T-cell (primary cell): ENCODE data around the gene RPL41. TPM values are rescaled to one million over a fixed set of nuclear protein-coding genes. Genes with fewer than 3 reads are reported as not detected.

Experiments used
- ATAC-seq, 4 experiments: fragments of 200-7000 bp in 3 of 4; fragments of 150-1000 bp in 1 of 4; cut with Tn5 transposase; replicated peaks in 1 of 4; 1 replicate in 3 of 4; 2 replicates in 1 of 4; pipeline ENCODE4 v1.10.0; 2021; ENCODE audit warnings: moderate library complexity in 3 of 4, mild to moderate bottlenecking in 2 of 4, moderate number of reproducible peaks in 1 of 4
- CTCF ChIA-PET, 2 donors: fragments of 300-600 bp; sonication (Branson Sonifier 250); formaldehyde crosslinking; loops; one replicate each; lab custom pipeline; 2022; ENCODE audit warnings: antibody characterized with exemption in 2 of 2; lab: Charles Lee
- POLR2A ChIA-PET, 2 donors: fragments of 300-600 bp; sonication (Branson Sonifier 250); formaldehyde crosslinking; loops; one replicate each; lab custom pipeline; 2022; ENCODE audit warnings: antibody characterized with exemption in 2 of 2; lab: Charles Lee
- DNase-seq, 35 experiments: peaks; one replicate each; pipeline versions ENCODE4 v3.0.0 to v3.0.0-alpha.2; 2013 to 2023
- H3K27ac ChIP-seq: one replicate; pipeline ENCODE4 v1.5.1; 2013; ENCODE audit warnings: low read length
- H3K27me3 ChIP-seq, 2 experiments: replicated peaks in 1 of 2; 1 replicate in 1 of 2; 2 replicates in 1 of 2; pipeline versions ENCODE4 v1.6.1 to v1.7.0; 2013; ENCODE audit warnings: low read length in 1 of 2, mixed read lengths in 1 of 2; ENCODE audit not compliant: control insufficient read depth in 2 of 2, insufficient read depth in 2 of 2; ENCODE audit errors: extremely low read depth in 1 of 2
- H3K36me3 ChIP-seq, 2 donors: 1 replicate in 1 of 2; 2 replicates in 1 of 2; pipeline versions ENCODE4 v1.6.1 to v1.7.0; 2013; ENCODE audit warnings: low read length in 1 of 2; ENCODE audit not compliant: control insufficient read depth in 2 of 2, insufficient read depth in 1 of 2; ENCODE audit errors: extremely low read depth in 1 of 2
- H3K4me1 ChIP-seq, 2 experiments: 1 replicate in 1 of 2; 2 replicates in 1 of 2; pipeline versions ENCODE4 v1.6.1 to v1.7.0; 2013; ENCODE audit warnings: low read length in 2 of 2, mixed read lengths in 1 of 2; ENCODE audit not compliant: insufficient read depth in 2 of 2, control insufficient read depth in 1 of 2; ENCODE audit errors: extremely low read depth in 1 of 2
- H3K4me3 ChIP-seq, 2 donors: 1 replicate in 1 of 2; 2 replicates in 1 of 2; pipeline versions ENCODE4 v1.5.1 to v1.7.0; 2013; ENCODE audit warnings: mild to moderate bottlenecking in 2 of 2, low read length in 1 of 2, moderate library complexity in 1 of 2; ENCODE audit not compliant: control insufficient read depth in 1 of 2; ENCODE audit errors: extremely low read depth in 1 of 2
- H3K9me3 ChIP-seq: 2 replicates; pipeline ENCODE4 v1.7.0; 2013
- H3K27ac Mint-ChIP-seq, 2 donors: one replicate each; pipeline ENCODE4 v1.8.0; 2020 to 2021; ENCODE audit warnings: mild to moderate bottlenecking in 2 of 2, mixed read lengths in 2 of 2
- H3K27me3 Mint-ChIP-seq, 2 donors: one replicate each; pipeline ENCODE4 v1.8.0; 2021 to 2022; ENCODE audit warnings: mixed read lengths in 2 of 2
- H3K36me3 Mint-ChIP-seq: one replicate; pipeline ENCODE4 v1.8.0; 2021; ENCODE audit warnings: mixed read lengths
- H3K4me1 Mint-ChIP-seq, 3 donors: one replicate each; pipeline ENCODE4 v1.8.0; 2020 to 2022; ENCODE audit warnings: mixed read lengths in 3 of 3, mild to moderate bottlenecking in 1 of 3
- H3K4me3 Mint-ChIP-seq, 3 donors: one replicate each; pipeline ENCODE4 v1.8.0; 2020 to 2022; ENCODE audit warnings: mild to moderate bottlenecking in 3 of 3, mixed read lengths in 3 of 3, moderate library complexity in 3 of 3
- H3K9me3 Mint-ChIP-seq, 3 donors: one replicate each; pipeline ENCODE4 v1.8.0; 2020 to 2022; ENCODE audit warnings: mixed read lengths in 3 of 3
- WGBS: methylation state at CpG from one replicate; pipeline ENCODE4 v1.1.5; 2013; ENCODE audit warnings: missing lambda C conversion rate; ENCODE audit not compliant: insufficient coverage; 5-methylcytosine and 5-hydroxymethylcytosine counted together
- total RNA-seq, 35 experiments: library from RNA in 6 of 35; stranded (reverse) in 6 of 35; fragments of 120-200 nt in 1 of 35; gene quantifications; one replicate each; pipeline versions ENCODE4 v1.2.1 to v1.2.4 and lab custom pipeline; 2013 to 2026

Gene RPL41
- total RNA-seq, 5 donors from 2014 or later (not counting 1 experiment from before 2014, with no cell fraction given), result 4,612 to 5,648 (median 5,133) TPM

- ChIA-PET CTCF (interaction anchor here (0.5 to 5.8 kb wide), 8 partner anchors 8 to 95 kb away, joined by 3 to 65 read pairs (median 4); partner anchors contain the start of genes RNF41 (in 1 of the 2), RPL41 (in 1 of the 2), SMARCC2 (in 1 of the 2) and ZC3H10 (in 1 of the 2)), POLR2A (interaction anchor here (0.6 to 1.8 kb wide), 3 partner anchors 9 to 266 kb away, joined by 3 to 33 read pairs (median 4); partner anchors contain the start of genes RPL41 (in 1 of the 2) and ZC3H10 (in 1 of the 2))
- WGBS, result 59% methylated on average over 3 of the region's 3 CpGs
- Mint-ChIP-seq H3K27ac (peak overlapping the region; percentile 97), H3K9me3 (no peaks in the 10 kb centered on the region), H3K4me3 (peak overlapping the region; percentile 47 to 99 (median 98)), H3K4me1 (peaks cover 59 to 66% (median 64%) of the 10 kb centered on the region in 3 donors), H3K36me3 (peaks cover 26% of the 10 kb centered on the region), H3K27me3 (no peaks in the 10 kb centered on the region)
- Histone ChIP-seq H3K27me3 (no peaks in the 10 kb centered on the region), H3K4me3 (no peak overlapping the region), H3K36me3 (peaks cover 5 to 21% of the 10 kb centered on the region in 2 donors), H3K4me1 (peaks cover 36 to 53% of the 10 kb centered on the region in 2 experiments), H3K9me3 (no peaks in the 10 kb centered on the region), H3K27ac (peak overlapping the region; percentile 76)
- no peak for ATAC-seq
- DNase-seq, result peak in 1 of 35 experiments; percentile 26
Measured at GRCh38 chr12:56126732-56127239, 10.4 kb downstream of the RPL41 start.

- H3K4me3 Mint-ChIP-seq, result peak overlapping the region; percentile 97 to 99 (median 98)
- CTCF ChIA-PET, result interaction anchor here (0.6 to 5.8 kb wide), 19 partner anchors 9 to 375 kb away, joined by 3 to 65 read pairs (median 5); partner anchors contain the start of genes DNAJC14 (in 1 of the 2), MYL6 (in 1 of the 2), MYL6B (in 1 of the 2) and ORMDL2 (in 1 of the 2)
- WGBS, result 0% methylated on average over 2 of the region's 8 CpGs
- DNase-seq, result no peak
- no peaks in the 10 kb centered on the region for H3K27me3 Mint-ChIP-seq
- POLR2A ChIA-PET, result interaction anchor here (0.5 to 1.8 kb wide), 10 partner anchors 9 to 322 kb away, joined by 3 to 33 read pairs (median 4); partner anchors contain the start of genes ZC3H10 (in 2 of the 2), ORMDL2 (in 1 of the 2), RNF41 (in 1 of the 2) and RPL41 (in 1 of the 2)
- H3K9me3 Mint-ChIP-seq, result no peaks in the 10 kb centered on the region
- H3K27ac Mint-ChIP-seq, result peak overlapping the region; percentile 97
- no peak for ATAC-seq
- no peaks in the 10 kb centered on the region for H3K27me3 ChIP-seq
- H3K27ac ChIP-seq, result peak overlapping the region; percentile 76
- H3K9me3 ChIP-seq, result no peaks in the 10 kb centered on the region
- peaks cover 36 to 60% of the 10 kb centered on the region in 2 experiments for H3K4me1 ChIP-seq
- H3K4me1 Mint-ChIP-seq, result peaks cover 66 to 73% (median 71%) of the 10 kb centered on the region in 3 donors
- H3K36me3 ChIP-seq, result peaks cover 12 to 25% of the 10 kb centered on the region in 2 donors
- H3K36me3 Mint-ChIP-seq, result peaks cover 31% of the 10 kb centered on the region
- peak overlapping the region; percentile 4 to 86 for H3K4me3 ChIP-seq
Measured at GRCh38 chr12:56127485-56127887, 11.1 kb downstream of the RPL41 start.

- Histone ChIP-seq H3K4me3 (peak within 1 kb of the TSS; percentile 86 to 95), H3K27ac (peak within 1 kb of the TSS; percentile 76), H3K9me3 (no peaks in the 10 kb centered on the region), H3K4me1 (peaks cover 36 to 62% of the 10 kb centered on the region in 2 experiments), H3K36me3 (peaks cover 14 to 31% of the 10 kb centered on the region in 2 donors), H3K27me3 (no peaks in the 10 kb centered on the region)
- ChIA-PET CTCF (interaction anchor here (0.6 to 5.8 kb wide), 22 partner anchors 10 to 446 kb away, joined by 3 to 65 read pairs (median 4); partner anchors contain the start of genes SMARCC2 (in 2 of the 2), DNAJC14 (in 1 of the 2), MYL6 (in 1 of the 2) and MYL6B (in 1 of the 2)), POLR2A (interaction anchor here (0.5 to 1.8 kb wide), 11 partner anchors 10 to 321 kb away, joined by 3 to 33 read pairs (median 4); partner anchors contain the start of genes ZC3H10 (in 2 of the 2), ORMDL2 (in 1 of the 2), RNF41 (in 1 of the 2) and RPL41 (in 1 of the 2))
- H3K36me3 Mint-ChIP-seq, result peaks cover 33% of the 10 kb centered on the region
- H3K4me1 Mint-ChIP-seq, result peaks cover 68 to 74% (median 72%) of the 10 kb centered on the region in 3 donors
- no peaks in the 10 kb centered on the region for H3K9me3 Mint-ChIP-seq
- WGBS, result under 1% methylated on average over 45 of the region's 49 CpGs
- ATAC-seq (peak; percentile 86 to 91 (median 89)), DNase-seq (peak; percentile 88 to 99 (median 98))
- peak within 1 kb of the TSS; percentile 97 to 99 (median 98) for H3K4me3 Mint-ChIP-seq
- H3K27ac Mint-ChIP-seq, result peak within 1 kb of the TSS; percentile 97
- no peaks in the 10 kb centered on the region for H3K27me3 Mint-ChIP-seq
Measured at GRCh38 chr12:56127888-56128669, 11.6 kb downstream of the RPL41 start, which contains the start of gene ESYT1. ESYT1 (plus strand) TSS chr12:56128267; CDS start chr12:56128320, 53 bp downstream.

GRCh38 chr12:56128670-56129205 is 12.3 kb downstream of the RPL41 start:
- H3K9me3 Mint-ChIP-seq, result no peaks in the 10 kb centered on the region
- H3K27ac ChIP-seq, result peak overlapping the region; percentile 67
- no peaks in the 10 kb centered on the region for H3K27me3 ChIP-seq
- H3K4me1 ChIP-seq, result peaks cover 36 to 65% of the 10 kb centered on the region in 2 experiments
- peak overlapping the region; percentile 97 to 99 (median 98) for H3K4me3 Mint-ChIP-seq
- peaks cover 69 to 77% (median 70%) of the 10 kb centered on the region in 3 donors for H3K4me1 Mint-ChIP-seq
- 0% methylated on average over 17 of the region's 20 CpGs for WGBS
- peaks cover 15 to 37% of the 10 kb centered on the region in 2 donors for H3K36me3 ChIP-seq
- H3K36me3 Mint-ChIP-seq, result peaks cover 37% of the 10 kb centered on the region
- H3K9me3 ChIP-seq, result no peaks in the 10 kb centered on the region
- no peaks in the 10 kb centered on the region for H3K27me3 Mint-ChIP-seq
- ChIA-PET POLR2A (interaction anchor here (0.6 to 1.8 kb wide), 6 partner anchors 11 to 311 kb away, joined by 3 to 33 read pairs (median 6); partner anchors contain the start of genes ORMDL2 (in 1 of the 2), RPL41 (in 1 of the 2), SARNP (in 1 of the 2) and SMARCC2 (in 1 of the 2)), CTCF (interaction anchor here (0.6 to 5.8 kb wide), 14 partner anchors 9 to 445 kb away, joined by 3 to 65 read pairs (median 6); partner anchors contain the start of genes SMARCC2 (in 2 of the 2), MYL6B (in 1 of the 2), ORMDL2 (in 1 of the 2) and RPL41 (in 1 of the 2))
- ATAC-seq (peak in 2 of 4 experiments; percentile 0), DNase-seq (peak in 3 of 35 experiments; percentile 4 to 44 (median 12))
- H3K27ac Mint-ChIP-seq, result peak overlapping the region; percentile 97
- H3K4me3 ChIP-seq, result peak overlapping the region; percentile 86 to 95

- Mint-ChIP-seq H3K27me3 (no peaks in the 10 kb centered on the region), H3K9me3 (no peaks in the 10 kb centered on the region), H3K36me3 (peaks cover 42% of the 10 kb centered on the region), H3K27ac (peak overlapping the region; percentile 97), H3K4me1 (peaks cover 64 to 75% (median 69%) of the 10 kb centered on the region in 3 donors), H3K4me3 (peak overlapping the region; percentile 97 to 99 (median 98))
- Histone ChIP-seq H3K27me3 (no peaks in the 10 kb centered on the region), H3K4me1 (peaks cover 36 to 70% of the 10 kb centered on the region in 2 experiments), H3K4me3 (peak overlapping the region; percentile 86 to 95), H3K36me3 (peaks cover 15 to 44% of the 10 kb centered on the region in 2 donors), H3K27ac (peak overlapping the region; percentile 67), H3K9me3 (no peaks in the 10 kb centered on the region)
- peak; percentile 31 to 55 (median 48) for ATAC-seq
- WGBS, result 0% methylated on average over 23 of the region's 29 CpGs
- CTCF ChIA-PET, result interaction anchor here in 1 of 2 donors (2.7 to 5.8 kb wide), 4 partner anchors 8 to 60 kb away, joined by 8 to 65 read pairs (median 35); partner anchors contain the start of genes MYL6B, RPL41, SMARCC2 and ZC3H10
- DNase-seq, result peak; percentile 47 to 85 (median 65)
- POLR2A ChIA-PET, result interaction anchor here in 1 of 2 donors (0.8 kb wide), 1 partner anchor 312 kb away, joined by 3 read pairs; the partner anchor contains the start of gene ORMDL2
Measured at GRCh38 chr12:56129206-56129941, 12.9 kb downstream of the RPL41 start.
